Measurements from ENCODE around the gene ANKUB1.

The ANKUB1 gene

GRCh38 chr3:149809699-149810098 is 17.3 kb upstream of the ANKUB1 start:
- no peak for DNase-seq (ENCODE audit: low read depth)
- TF ChIP-seq CTCF (conservative IDR thresholded peaks at IDR 0.05; ENCODE audit: low read depth, low read length) = no peak
- H3K4me3 ChIP-seq (ENCODE audit: low read length) = no peak overlapping the region

GRCh38 chr3:149808209-149808829 is 16.0 kb upstream of the ANKUB1 start:
- no peak overlapping the region for H3K4me3 ChIP-seq (ENCODE audit: low read length)
- DNase-seq (ENCODE audit: low read depth) = peak; percentile 61
- peak; percentile 94 for TF ChIP-seq CTCF (conservative IDR thresholded peaks at IDR 0.05; ENCODE audit: low read depth, low read length)

- H3K4me3 ChIP-seq (ENCODE audit: low read length) = no peak overlapping the region
- TF ChIP-seq CTCF (conservative IDR thresholded peaks at IDR 0.05; ENCODE audit: low read depth, low read length) = no peak
- no peak for DNase-seq (ENCODE audit: low read depth)
These were observed 13.9 kb upstream of the ANKUB1 start for GRCh38 chr3:149806171-149806778.

GRCh38 chr3:149801639-149802038 is 9.3 kb upstream of the ANKUB1 start:
- no peak overlapping the region for H3K4me3 ChIP-seq (ENCODE audit: low read length)
- TF ChIP-seq CTCF (conservative IDR thresholded peaks at IDR 0.05; ENCODE audit: low read depth, low read length) = no peak
- no peak for DNase-seq (ENCODE audit: low read depth)

- no peak for TF ChIP-seq CTCF (conservative IDR thresholded peaks at IDR 0.05; ENCODE audit: low read depth, low read length)
- no peak overlapping the region for H3K4me3 ChIP-seq (ENCODE audit: low read length)
- no peak for DNase-seq (ENCODE audit: low read depth)
These were observed 8.8 kb upstream of the ANKUB1 start for GRCh38 chr3:149801195-149801594.

- TF ChIP-seq CTCF (conservative IDR thresholded peaks at IDR 0.05; ENCODE audit: low read depth, low read length) = no peak
- no peak overlapping the region for H3K4me3 ChIP-seq (ENCODE audit: low read length)
- DNase-seq (ENCODE audit: low read depth) = no peak
These were observed 8.3 kb upstream of the ANKUB1 start for GRCh38 chr3:149800693-149801092.

- no peak for TF ChIP-seq CTCF (conservative IDR thresholded peaks at IDR 0.05; ENCODE audit: low read depth, low read length)
- no peak for DNase-seq (ENCODE audit: low read depth)
- no peak overlapping the region for H3K4me3 ChIP-seq (ENCODE audit: low read length)
These were observed 3.7 kb upstream of the ANKUB1 start for GRCh38 chr3:149796026-149796425.

Measured in retinal pigment epithelial cell (primary cell).